GM23338 (cell line): ENCODE results near the gene FNDC11.

Experiments
- CTCF ChIP-seq, 2 experiments: fragments of 200-600 bp in 1 of 2; sonication (generic) in 1 of 2; conservative IDR thresholded peaks; 2 replicates each; pipeline versions ENCODE4 v1.5.1 to v1.6.1; 2016 to 2017; ENCODE audit warnings: antibody characterized with exemption in 2 of 2, low read depth in 2 of 2, mild to moderate bottlenecking in 2 of 2, moderate library complexity in 1 of 2
- ETS1 ChIP-seq: IDR thresholded peaks from 2 replicates; pipeline ENCODE4 v1.6.1; 2016; ENCODE audit warnings: antibody characterized with exemption
- EZH2 ChIP-seq: fragments of 200-600 bp; sonication (generic); IDR thresholded peaks from one replicate; pipeline ENCODE4 v1.8.0; 2017; ENCODE audit warnings: antibody characterized with exemption, mild to moderate bottlenecking, low read depth; ENCODE audit not compliant: unreplicated experiment
- EZH2phosphoT487 ChIP-seq: fragments of 200-600 bp; sonication (generic); IDR thresholded peaks from one replicate; pipeline ENCODE4 v1.8.1; 2018; ENCODE audit warnings: antibody characterized with exemption; ENCODE audit not compliant: unreplicated experiment
- JUNB ChIP-seq: IDR thresholded peaks from one replicate; pipeline ENCODE4 v1.6.1; 2016; ENCODE audit warnings: antibody characterized with exemption; ENCODE audit not compliant: unreplicated experiment
- NANOG ChIP-seq: IDR thresholded peaks from 2 replicates; pipeline ENCODE4 v1.6.1; 2016; ENCODE audit warnings: antibody characterized with exemption, borderline replicate concordance
- POLR2AphosphoS5 ChIP-seq: IDR thresholded peaks from 2 replicates; pipeline ENCODE4 v1.6.1; 2016; ENCODE audit warnings: antibody characterized with exemption, low read depth
- REST ChIP-seq: IDR thresholded peaks from one replicate; pipeline ENCODE4 v1.6.1; 2018; ENCODE audit warnings: antibody characterized with exemption; ENCODE audit not compliant: unreplicated experiment
- STAT1 ChIP-seq: IDR thresholded peaks from one replicate; pipeline ENCODE4 v1.6.1; 2016; ENCODE audit warnings: antibody characterized with exemption; ENCODE audit not compliant: unreplicated experiment

- no peak for TF ChIP-seq CTCF (conservative IDR thresholded peaks at IDR 0.05; ENCODE audit: low read depth in 2 of 2)
- no peak for TF ChIP-seq EZH2
- no peak for TF ChIP-seq JUNB
- TF ChIP-seq STAT1 = no peak
- no peak for TF ChIP-seq ETS1
- no peak for TF ChIP-seq REST
- TF ChIP-seq POLR2AphosphoS5 = no peak
- no peak for TF ChIP-seq EZH2phosphoT487
- TF ChIP-seq NANOG = no peak
Measured at GRCh38 chr20:63545814-63546213, 8.1 kb upstream of the FNDC11 start.
